ENCODE measurements around the gene TCF4.

The TCF4 gene

DNA sequence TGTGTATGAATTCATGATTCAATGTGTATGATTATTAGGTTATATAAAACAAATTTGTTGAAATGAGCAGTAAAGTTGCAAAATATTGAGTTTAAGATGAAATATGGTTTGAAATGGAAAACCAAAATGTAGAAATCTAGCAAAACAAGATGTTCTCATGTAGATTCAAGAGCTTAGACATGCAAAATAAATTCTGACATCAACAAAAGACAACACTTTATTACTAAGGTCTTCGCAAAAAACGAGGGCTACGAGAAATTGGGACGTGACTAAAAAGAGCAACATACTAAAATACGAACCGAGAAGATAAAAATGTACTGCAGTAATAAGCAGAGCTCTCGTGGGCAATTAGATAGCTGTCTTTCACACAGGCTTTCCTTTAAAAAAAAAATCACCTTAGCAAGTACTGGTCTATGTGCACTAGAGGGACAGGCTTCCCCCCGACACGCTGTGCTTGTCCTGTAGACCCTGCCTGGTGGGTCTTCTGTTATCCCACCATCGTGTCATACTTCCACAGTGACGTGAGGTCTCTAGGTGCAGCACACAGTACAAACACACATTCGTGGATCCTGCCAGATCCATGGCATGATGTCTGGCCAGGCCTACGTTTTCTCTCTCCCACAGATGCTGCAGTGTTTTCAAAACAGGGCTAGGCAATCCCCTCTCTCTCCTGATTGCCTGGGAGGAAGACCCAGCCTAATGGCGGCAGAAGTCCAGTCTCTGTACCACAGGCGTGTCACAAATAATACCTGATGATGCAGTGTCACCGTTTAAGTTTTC is 240.8 kb downstream of the TCF4 start:
- H3K27ac ChIP-seq (ENCODE audit: insufficient read depth in 1 of 2, low read depth in 1 of 2, low read length in 2 of 2, poor library complexity in 1 of 2, severe bottlenecking in 2 of 2) = peak overlapping the region in 1 of 2 experiments; percentile 2
- H3K27me3 ChIP-seq (replicated peaks in 2 of 5; ENCODE audit: control insufficient read depth in 4 of 5, insufficient read depth in 5 of 5, low read length in 4 of 5) = no peaks in the 10 kb centered on the region
- no peaks in the 10 kb centered on the region for H3K9me3 ChIP-seq (ENCODE audit: control extremely low read depth in 1 of 5, control insufficient read depth in 4 of 5, insufficient read depth in 2 of 5, low read depth in 1 of 5, low read length in 4 of 5)
- DNase-seq = no peak
- H3K4me1 ChIP-seq (ENCODE audit: control extremely low read depth in 1 of 4, control insufficient read depth in 4 of 4, insufficient read depth in 4 of 4, low read length in 3 of 4) = peaks cover 13 to 57% (median 43%) of the 10 kb centered on the region in 4 experiments
- ChIA-PET POLR2A (no interaction called here), CTCF (interaction anchor here (1.0 to 1.4 kb wide), 2 partner anchors 25 to 1231 kb away, joined by 3 to 4 read pairs; no protein-coding TSS in a partner anchor)
- 96% methylated on average over 12 of the region's 16 CpGs for WGBS (ENCODE audit: insufficient coverage)
- peaks cover 0 to 6% (median 1%) of the 10 kb centered on the region in 4 experiments for H3K36me3 ChIP-seq (ENCODE audit: control insufficient read depth in 4 of 4, insufficient read depth in 4 of 4, low read length in 3 of 4)
- H3K4me3 ChIP-seq (ENCODE audit: control insufficient read depth in 1 of 7, extremely low read depth in 1 of 7, insufficient read depth in 4 of 7, low read depth in 2 of 7, low read length in 6 of 7) = no peak overlapping the region

DNA sequence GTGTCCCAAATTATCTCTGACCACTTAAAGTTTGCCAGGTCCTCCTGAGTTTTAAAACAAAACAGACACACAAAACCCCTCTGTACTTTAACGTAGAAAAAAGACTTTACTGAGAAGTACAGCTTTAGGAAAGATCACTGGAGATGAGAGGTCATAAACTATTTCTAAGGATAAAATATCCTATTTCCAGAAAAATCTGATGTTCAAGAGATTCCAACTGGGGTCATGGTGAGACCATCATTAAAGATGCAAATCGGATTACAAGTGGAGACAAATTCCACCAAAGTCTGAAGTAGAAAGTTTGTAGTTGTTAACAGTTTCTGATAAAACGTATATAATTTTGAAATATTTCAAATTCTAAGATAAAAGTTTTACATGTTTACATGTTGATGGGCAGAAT is 241.6 kb downstream of the TCF4 start:
- DNase-seq = no peak
- Histone ChIP-seq H3K4me3 (ENCODE audit: control insufficient read depth in 1 of 7, extremely low read depth in 1 of 7, insufficient read depth in 4 of 7, low read depth in 2 of 7, low read length in 6 of 7) (no peak overlapping the region), H3K9me3 (ENCODE audit: control extremely low read depth in 1 of 5, control insufficient read depth in 4 of 5, insufficient read depth in 2 of 5, low read depth in 1 of 5, low read length in 4 of 5) (no peaks in the 10 kb centered on the region), H3K4me1 (ENCODE audit: control extremely low read depth in 1 of 4, control insufficient read depth in 4 of 4, insufficient read depth in 4 of 4, low read length in 3 of 4) (peaks cover 13 to 51% (median 40%) of the 10 kb centered on the region in 4 experiments), H3K27me3 (replicated peaks in 2 of 5; ENCODE audit: control insufficient read depth in 4 of 5, insufficient read depth in 5 of 5, low read length in 4 of 5) (no peaks in the 10 kb centered on the region), H3K27ac (ENCODE audit: insufficient read depth in 1 of 2, low read depth in 1 of 2, low read length in 2 of 2, poor library complexity in 1 of 2, severe bottlenecking in 2 of 2) (no peak overlapping the region), H3K36me3 (ENCODE audit: control insufficient read depth in 4 of 4, insufficient read depth in 4 of 4, low read length in 3 of 4) (peaks cover 0 to 6% (median 1%) of the 10 kb centered on the region in 4 experiments)
- ChIA-PET CTCF (no interaction called here), POLR2A (no interaction called here)
- 100% methylated on average over 1 of the region's 3 CpGs for WGBS (ENCODE audit: insufficient coverage)

DNA sequence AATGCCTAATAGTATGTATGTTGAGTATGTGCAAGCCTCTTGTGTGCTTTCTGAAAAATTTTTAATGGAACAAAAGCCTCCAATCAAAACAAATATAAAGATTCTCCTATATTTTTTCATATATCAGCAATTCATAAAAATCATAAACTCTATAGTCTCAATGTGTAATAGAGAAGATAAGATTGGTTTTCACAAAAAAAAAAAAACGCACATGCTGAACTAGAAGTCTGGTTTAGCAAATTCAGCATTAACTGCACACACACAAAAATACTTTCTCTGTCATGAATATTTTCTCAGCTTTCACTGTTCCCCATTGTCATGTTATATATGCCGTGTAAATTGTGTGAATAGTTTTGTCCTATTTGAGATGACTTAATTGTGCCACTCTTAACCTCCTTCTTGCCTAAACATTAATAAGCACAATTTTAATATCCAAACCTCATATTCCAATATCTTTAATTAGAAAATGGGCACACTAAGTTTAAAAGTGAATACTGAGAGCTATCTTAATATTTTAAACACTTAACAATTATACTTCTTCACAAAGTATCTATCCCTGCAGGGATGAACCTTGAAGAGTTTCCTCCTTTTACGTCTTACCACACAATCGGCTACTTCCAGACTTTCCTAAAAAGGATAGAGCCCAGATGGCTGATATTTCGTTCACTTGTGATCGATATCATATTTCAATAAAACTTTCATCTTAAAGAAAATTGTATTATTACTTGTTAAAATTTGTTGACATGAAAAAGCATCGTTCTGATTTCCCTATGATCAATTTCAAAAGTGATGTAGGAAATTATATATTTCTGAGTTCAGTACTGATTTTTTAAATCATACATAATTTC is 242.7 kb downstream of the TCF4 start:
- H3K27ac ChIP-seq (ENCODE audit: insufficient read depth in 1 of 2, low read depth in 1 of 2, low read length in 2 of 2, poor library complexity in 1 of 2, severe bottlenecking in 2 of 2) = peak overlapping the region in 1 of 2 experiments; percentile 19
- ChIA-PET CTCF (interaction anchor here (1.3 to 3.6 kb wide), 7 partner anchors 9 to 159 kb away, joined by 3 to 16 read pairs (median 4); no protein-coding TSS in a partner anchor), POLR2A (interaction anchor here (0.6 kb wide), 1 partner anchor 20 kb away, joined by 3 read pairs; no protein-coding TSS in a partner anchor)
- peaks cover 0 to 6% (median 1%) of the 10 kb centered on the region in 4 experiments for H3K36me3 ChIP-seq (ENCODE audit: control insufficient read depth in 4 of 4, insufficient read depth in 4 of 4, low read length in 3 of 4)
- no peak overlapping the region for H3K4me3 ChIP-seq (ENCODE audit: control insufficient read depth in 1 of 7, extremely low read depth in 1 of 7, insufficient read depth in 4 of 7, low read depth in 2 of 7, low read length in 6 of 7)
- peaks cover 7 to 49% (median 35%) of the 10 kb centered on the region in 4 experiments for H3K4me1 ChIP-seq (ENCODE audit: control extremely low read depth in 1 of 4, control insufficient read depth in 4 of 4, insufficient read depth in 4 of 4, low read length in 3 of 4)
- H3K9me3 ChIP-seq (ENCODE audit: control extremely low read depth in 1 of 5, control insufficient read depth in 4 of 5, insufficient read depth in 2 of 5, low read depth in 1 of 5, low read length in 4 of 5) = no peaks in the 10 kb centered on the region
- no peak for DNase-seq
- H3K27me3 ChIP-seq (replicated peaks in 2 of 5; ENCODE audit: control insufficient read depth in 4 of 5, insufficient read depth in 5 of 5, low read length in 4 of 5) = no peaks in the 10 kb centered on the region
- WGBS (ENCODE audit: insufficient coverage) = 100% methylated on average over 2 of the region's 7 CpGs

DNA sequence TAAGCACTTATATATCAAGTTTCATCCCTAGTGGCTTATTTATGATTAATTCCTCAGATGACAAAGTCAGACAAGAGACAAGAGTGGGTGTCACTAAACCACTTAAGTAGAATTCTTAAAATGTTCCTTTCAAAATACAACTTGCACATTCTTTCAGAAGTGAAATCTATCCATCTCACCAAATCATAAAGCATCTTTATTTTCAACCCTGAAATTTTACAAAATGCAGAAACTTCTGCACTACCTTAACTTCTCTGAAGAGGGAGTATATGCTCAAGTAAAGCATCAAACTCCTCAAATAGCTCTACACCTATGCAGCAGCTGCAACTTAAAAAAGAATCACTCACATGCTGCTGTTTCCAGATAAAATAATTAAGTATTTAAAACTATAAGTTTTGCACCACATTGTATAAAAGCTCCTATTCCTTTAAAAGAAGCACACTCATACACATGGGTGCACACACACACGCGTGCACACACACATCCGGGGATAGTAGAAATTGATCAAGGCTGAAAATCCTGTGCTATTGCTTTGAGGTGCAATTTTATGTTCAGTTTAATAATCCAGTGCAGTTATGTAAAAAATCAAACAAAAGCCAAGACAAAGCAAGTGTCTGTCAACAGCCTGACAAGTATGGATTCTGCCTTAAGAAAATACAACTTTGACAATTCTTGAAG is 244.5 kb downstream of the TCF4 start:
- WGBS (ENCODE audit: insufficient coverage) = no CpG with 5 or more reads among the region's 3 CpGs
- DNase-seq = peak in 2 of 3 donors; percentile 77 to 80
- Histone ChIP-seq H3K4me1 (ENCODE audit: control extremely low read depth in 1 of 4, control insufficient read depth in 4 of 4, insufficient read depth in 4 of 4, low read length in 3 of 4) (peaks cover 20 to 53% (median 40%) of the 10 kb centered on the region in 4 experiments), H3K9me3 (ENCODE audit: control extremely low read depth in 1 of 5, control insufficient read depth in 4 of 5, insufficient read depth in 2 of 5, low read depth in 1 of 5, low read length in 4 of 5) (no peaks in the 10 kb centered on the region), H3K36me3 (ENCODE audit: control insufficient read depth in 4 of 4, insufficient read depth in 4 of 4, low read length in 3 of 4) (peaks cover 0 to 6% (median 1%) of the 10 kb centered on the region in 4 experiments), H3K27me3 (replicated peaks in 2 of 5; ENCODE audit: control insufficient read depth in 4 of 5, insufficient read depth in 5 of 5, low read length in 4 of 5) (no peaks in the 10 kb centered on the region), H3K4me3 (ENCODE audit: control insufficient read depth in 1 of 7, extremely low read depth in 1 of 7, insufficient read depth in 4 of 7, low read depth in 2 of 7, low read length in 6 of 7) (no peak overlapping the region), H3K27ac (ENCODE audit: insufficient read depth in 1 of 2, low read depth in 1 of 2, low read length in 2 of 2, poor library complexity in 1 of 2, severe bottlenecking in 2 of 2) (no peak overlapping the region)
- POLR2A ChIA-PET = interaction anchor here (0.8 to 1.2 kb wide), 2 partner anchors 10 to 436 kb away, joined by 4 read pairs; no protein-coding TSS in a partner anchor
- CTCF ChIA-PET = interaction anchor here (0.6 to 3.6 kb wide), 21 partner anchors 9 to 439 kb away, joined by 3 to 27 read pairs (median 4); no protein-coding TSS in a partner anchor

DNA sequence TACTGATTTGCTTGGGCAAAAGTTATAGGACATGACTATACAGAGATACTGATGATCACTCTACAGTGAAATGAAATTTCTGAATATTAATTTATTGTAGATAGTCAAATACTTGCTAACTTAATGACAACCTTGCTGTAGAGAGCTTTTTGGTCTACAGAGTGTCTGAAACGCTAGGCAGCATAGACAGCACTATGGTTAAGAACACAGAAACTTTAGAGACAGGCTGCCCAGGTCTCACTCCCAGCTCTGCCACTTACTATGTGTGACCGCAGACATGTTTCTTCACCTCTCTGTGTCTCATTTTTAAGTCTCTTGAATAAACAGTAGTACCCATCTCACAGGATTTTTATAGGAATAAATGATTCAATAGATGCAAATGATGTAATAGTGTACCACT is 247.0 kb downstream of the TCF4 start:
- H3K4me3 ChIP-seq (ENCODE audit: control insufficient read depth in 1 of 7, extremely low read depth in 1 of 7, insufficient read depth in 4 of 7, low read depth in 2 of 7, low read length in 6 of 7) = no peak overlapping the region
- WGBS (ENCODE audit: insufficient coverage) = 100% methylated on average over 1 of the region's 2 CpGs
- no peaks in the 10 kb centered on the region for H3K36me3 ChIP-seq (ENCODE audit: control insufficient read depth in 4 of 4, insufficient read depth in 4 of 4, low read length in 3 of 4)
- no peaks in the 10 kb centered on the region for H3K9me3 ChIP-seq (ENCODE audit: control extremely low read depth in 1 of 5, control insufficient read depth in 4 of 5, insufficient read depth in 2 of 5, low read depth in 1 of 5, low read length in 4 of 5)
- H3K4me1 ChIP-seq (ENCODE audit: control extremely low read depth in 1 of 4, control insufficient read depth in 4 of 4, insufficient read depth in 4 of 4, low read length in 3 of 4) = peaks cover 25 to 70% (median 51%) of the 10 kb centered on the region in 4 experiments
- CTCF ChIA-PET = interaction anchor here (1.0 to 3.2 kb wide), 9 partner anchors 11 to 169 kb away, joined by 3 to 27 read pairs (median 3); no protein-coding TSS in a partner anchor
- peak overlapping the region in 1 of 2 experiments; percentile 30 for H3K27ac ChIP-seq (ENCODE audit: insufficient read depth in 1 of 2, low read depth in 1 of 2, low read length in 2 of 2, poor library complexity in 1 of 2, severe bottlenecking in 2 of 2)
- H3K27me3 ChIP-seq (replicated peaks in 2 of 5; ENCODE audit: control insufficient read depth in 4 of 5, insufficient read depth in 5 of 5, low read length in 4 of 5) = no peaks in the 10 kb centered on the region
- no peak for DNase-seq
- POLR2A ChIA-PET = no interaction called here

DNA sequence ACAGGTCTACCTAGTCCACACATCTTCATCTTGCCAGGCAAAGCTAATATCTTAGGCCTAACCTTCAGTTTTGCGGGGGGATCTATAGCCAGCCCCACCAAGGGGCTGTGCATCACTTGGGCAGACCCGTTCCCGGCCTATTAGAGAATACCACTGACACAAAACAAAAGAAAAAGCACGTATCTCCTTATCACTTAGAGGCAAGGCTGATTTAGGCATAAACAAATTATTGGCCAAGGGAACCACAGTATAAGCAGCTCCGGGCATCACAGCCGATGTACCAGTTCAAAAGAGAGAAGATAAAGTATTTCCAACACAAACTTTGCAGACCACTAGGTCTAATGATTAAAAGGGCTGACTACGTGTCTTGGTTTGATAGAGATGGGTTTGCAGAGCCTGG is 248.0 kb downstream of the TCF4 start:
- CTCF ChIA-PET = interaction anchor here (0.8 to 1.3 kb wide), 7 partner anchors 9 to 170 kb away, joined by 3 to 4 read pairs (median 3); no protein-coding TSS in a partner anchor
- Histone ChIP-seq H3K4me1 (ENCODE audit: control extremely low read depth in 1 of 4, control insufficient read depth in 4 of 4, insufficient read depth in 4 of 4, low read length in 3 of 4) (peaks cover 25 to 69% (median 56%) of the 10 kb centered on the region in 4 experiments), H3K36me3 (ENCODE audit: control insufficient read depth in 4 of 4, insufficient read depth in 4 of 4, low read length in 3 of 4) (no peaks in the 10 kb centered on the region), H3K9me3 (ENCODE audit: control extremely low read depth in 1 of 5, control insufficient read depth in 4 of 5, insufficient read depth in 2 of 5, low read depth in 1 of 5, low read length in 4 of 5) (no peaks in the 10 kb centered on the region), H3K27ac (ENCODE audit: insufficient read depth in 1 of 2, low read depth in 1 of 2, low read length in 2 of 2, poor library complexity in 1 of 2, severe bottlenecking in 2 of 2) (peak overlapping the region; percentile 73 to 83), H3K4me3 (ENCODE audit: control insufficient read depth in 1 of 7, extremely low read depth in 1 of 7, insufficient read depth in 4 of 7, low read depth in 2 of 7, low read length in 6 of 7) (peak overlapping the region in 1 of 7 experiments; percentile 33), H3K27me3 (replicated peaks in 2 of 5; ENCODE audit: control insufficient read depth in 4 of 5, insufficient read depth in 5 of 5, low read length in 4 of 5) (no peaks in the 10 kb centered on the region)
- no peak for DNase-seq
- POLR2A ChIA-PET = no interaction called here
- WGBS (ENCODE audit: insufficient coverage) = 90% methylated on average over 6 of the region's 7 CpGs
